Testis (tissue), 3 donors: ENCODE measurements around the gene FBXO33. TPM values are rescaled to one million over a fixed set of nuclear protein-coding genes. Genes with fewer than 3 reads are reported as not detected.

Experiments
- DNase-seq: peaks from one replicate; pipeline ENCODE4 v3.0.0-alpha.2; 2019
- H3K27ac ChIP-seq, 2 donors: fragments of 200-600 bp; sonication (generic); one replicate each; pipeline ENCODE4 v1.5.1; 2019
- H3K27me3 ChIP-seq: fragments of 200-600 bp; sonication (generic); one replicate; pipeline ENCODE4 v1.5.1; 2019
- H3K36me3 ChIP-seq: fragments of 200-600 bp; sonication (generic); one replicate; pipeline ENCODE4 v1.5.1; 2017; ENCODE audit warnings: low read depth; ENCODE audit errors: missing control alignments
- H3K4me1 ChIP-seq: fragments of 200-600 bp; sonication (generic); one replicate; pipeline ENCODE4 v1.5.1; 2019
- H3K4me3 ChIP-seq, 2 donors: fragments of 200-600 bp; sonication (generic); one replicate each; pipeline ENCODE4 v1.5.1; 2017 to 2019
- H3K9me3 ChIP-seq: fragments of 200-600 bp; sonication (generic); one replicate; pipeline ENCODE4 v1.5.1; 2017
- CTCF ChIP-seq, 3 experiments: fragments of 450-650 bp in 2 of 3; fragments of 200-600 bp in 1 of 3; sonication (generic) in 1 of 3; IDR thresholded peaks; one replicate each; pipeline ENCODE4 v1.5.1; 2016 to 2019; ENCODE audit warnings: antibody characterized with exemption in 3 of 3, mild to moderate bottlenecking in 2 of 3, moderate library complexity in 1 of 3
- POLR2A ChIP-seq: fragments of 450-650 bp; IDR thresholded peaks from one replicate; pipeline ENCODE4 v1.6.1; 2017; ENCODE audit warnings: antibody characterized with exemption, mild to moderate bottlenecking, moderate library complexity
- WGBS, 2 donors: methylation state at CpG; one replicate each; pipeline ENCODE4 v1.1.5; 2018; 5-methylcytosine and 5-hydroxymethylcytosine counted together
- intact Hi-C: fragments of 100-400 bp; cut with DNase I; formaldehyde crosslinking; loops from one replicate; pipeline ENCODE4 v1.15.1; 2023; ENCODE audit warnings: low total_unique reads
- polyA plus RNA-seq: library from polyadenylated mRNA; stranded (reverse); fragments of 350-450 nt; fragmentation: Illumina TruSeq; extraction: RNeasy Lipid Tissue Mini Kit (QIAGEN cat#74804); gene quantifications from one replicate; pipeline ENCODE4 v1.2.3, GENCODE V29; 2014; ENCODE audit warnings: low read depth, low replicate concordance; ENCODE audit not compliant: insufficient read depth
- total RNA-seq, 2 donors: library from RNA; depleted of rRNA; stranded (reverse); fragments of >200 nt; gene quantifications; one replicate each; pipeline ENCODE4 v1.2.3, GENCODE V29; 2016

Gene FBXO33
- total and polyA plus RNA-seq, 3 donors from 2014 or later: 20.6 to 27.5 (median 23.0) TPM

GRCh38 chr14:39467889-39468524 is 35.8 kb upstream of the FBXO33 start:
- Histone ChIP-seq H3K27ac (no peak overlapping the region), H3K36me3 (no peaks in the 10 kb centered on the region), H3K9me3 (no peaks in the 10 kb centered on the region), H3K4me1 (no peaks in the 10 kb centered on the region), H3K4me3 (no peak overlapping the region), H3K27me3 (no peaks in the 10 kb centered on the region)
- intact Hi-C loops: no loop called here
- 84 to 91% methylated on average over 7 of the region's 7 CpGs for WGBS, 2 donors
- TF ChIP-seq CTCF (IDR thresholded peaks at IDR 0.05) (no peak), POLR2A (no peak)
- DNase-seq: no peak

- no peak overlapping the region for H3K27ac ChIP-seq
- TF ChIP-seq CTCF (IDR thresholded peaks at IDR 0.05): no peak
- TF ChIP-seq POLR2A: no peak
- H3K27me3 ChIP-seq: no peaks in the 10 kb centered on the region
- intact Hi-C loops: no loop called here
- no peaks in the 10 kb centered on the region for H3K36me3 ChIP-seq
- DNase-seq: no peak
- WGBS, 2 donors: 88 to 97% methylated on average over 1 of the region's 1 CpG
- no peak overlapping the region for H3K4me3 ChIP-seq
- no peaks in the 10 kb centered on the region for H3K4me1 ChIP-seq
- H3K9me3 ChIP-seq: no peaks in the 10 kb centered on the region
Measured at GRCh38 chr14:39459795-39460478, 27.7 kb upstream of the FBXO33 start.

GRCh38 chr14:39456702-39457250 is 24.5 kb upstream of the FBXO33 start:
- TF ChIP-seq CTCF (IDR thresholded peaks at IDR 0.05): no peak
- TF ChIP-seq POLR2A: no peak
- intact Hi-C loops: no loop called here
- no peak overlapping the region for H3K4me3 ChIP-seq

GRCh38 chr14:39454906-39455539 is 22.8 kb upstream of the FBXO33 start:
- intact Hi-C loops: no loop called here
- 28 to 30% methylated on average over 2 of the region's 2 CpGs for WGBS, 2 donors
- H3K36me3 ChIP-seq: no peaks in the 10 kb centered on the region
- H3K27me3 ChIP-seq: no peaks in the 10 kb centered on the region
- DNase-seq: no peak
- no peaks in the 10 kb centered on the region for H3K9me3 ChIP-seq
- H3K4me1 ChIP-seq: no peaks in the 10 kb centered on the region
- H3K4me3 ChIP-seq: no peak overlapping the region
- no peak overlapping the region for H3K27ac ChIP-seq
- TF ChIP-seq POLR2A (no peak), CTCF (IDR thresholded peaks at IDR 0.05) (no peak)

More at GRCh38 chr14:39456702-39457250, 24.5 kb upstream of the FBXO33 start:
- Histone ChIP-seq H3K36me3 (no peaks in the 10 kb centered on the region), H3K9me3 (no peaks in the 10 kb centered on the region), H3K27ac (no peak overlapping the region), H3K27me3 (no peaks in the 10 kb centered on the region), H3K4me1 (no peaks in the 10 kb centered on the region)
- DNase-seq: no peak
